HepG2 (cell line): ENCODE measurements around the gene P3H2. TPM values are rescaled to one million over a fixed set of nuclear protein-coding genes. Genes with fewer than 3 reads are reported as not detected.

Source experiments
- ATAC-seq: fragments of 200-7000 bp; cut with Tn5 transposase; 3 replicates; pipeline ENCODE4 v1.9.1; 2020; ENCODE audit warnings: mild to moderate bottlenecking, moderate library complexity
- BruUV-seq: library from RNA; stranded (reverse); fragments of 400-500 nt; replicated peaks from 2 replicates; lab custom pipeline; 2021; lab: Mats Ljungman, UMichigan
- CTCF ChIA-PET: fragments of 300-600 bp; formaldehyde crosslinking; extraction: SDS; loops from one replicate; lab custom pipeline; 2021; ENCODE audit warnings: low total read pairs, inconsistent platforms, low intra/inter-chr PET ratio; lab: Yijun Ruan, JAX
- POLR2A ChIA-PET: fragments of 350-600 bp; sonication (Branson Sonifier 250); formaldehyde crosslinking; loops from one replicate; lab custom pipeline; 2020; ENCODE audit warnings: antibody characterized with exemption, inconsistent platforms; lab: Yijun Ruan, JAX
- DNase-seq: peaks from one replicate; pipeline ENCODE4 v3.0.0-alpha.2; 2015; ENCODE audit warnings: low spot score
- FAIRE-seq: peaks from 3 replicates; lab custom pipeline; 2011; peaks lifted over from hg19 to GRCh38; lab: Jason Lieb, UNC
- H2AFZ ChIP-seq: one replicate; pipeline ENCODE4 v1.6.1; 2011; ENCODE audit warnings: low read length, inconsistent platforms
- H3K27ac ChIP-seq: fragments of 300-600 bp; 3 replicates; pipeline ENCODE4 v1.8.0; 2011; ENCODE audit warnings: mixed run types, mild to moderate bottlenecking, mixed read lengths, low read length, inconsistent platforms; ENCODE audit not compliant: insufficient read depth; ENCODE audit errors: extremely low read length
- H3K27me3 ChIP-seq, 2 experiments: fragments of 200-600 bp in 1 of 2; 2 replicates in 1 of 2; 3 replicates in 1 of 2; pipeline versions ENCODE4 v1.6.0 to v1.8.0; 2011; ENCODE audit warnings: low read length in 2 of 2, mild to moderate bottlenecking in 2 of 2, moderate library complexity in 2 of 2, inconsistent platforms in 1 of 2; ENCODE audit not compliant: insufficient read depth in 2 of 2, control insufficient read depth in 1 of 2
- H3K36me3 ChIP-seq, 2 experiments: fragments of 200-600 bp in 1 of 2; replicated peaks in 1 of 2; 2 replicates in 1 of 2; 3 replicates in 1 of 2; pipeline versions ENCODE4 v1.5.1 to v1.8.0; 2011; ENCODE audit warnings: low read length in 2 of 2, inconsistent platforms in 1 of 2; ENCODE audit not compliant: insufficient read depth in 2 of 2, control insufficient read depth in 1 of 2
- H3K4me1 ChIP-seq: 2 replicates; pipeline ENCODE4 v1.5.1; 2012; ENCODE audit warnings: low read length, inconsistent platforms; ENCODE audit not compliant: insufficient read depth
- H3K4me2 ChIP-seq: 2 replicates; pipeline ENCODE4 v1.6.0; 2011; ENCODE audit warnings: low read depth, low read length, inconsistent platforms
- H3K4me3 ChIP-seq, 3 experiments: fragments of 200-600 bp in 1 of 3; sonication (generic), shearing (Covaris generic) in 1 of 3; replicated peaks in 1 of 3; 2 replicates each; pipeline ENCODE4 v1.5.1; 2011 to 2016; ENCODE audit warnings: low read length in 3 of 3, inconsistent platforms in 2 of 3, low read depth in 2 of 3, mild to moderate bottlenecking in 2 of 3, control low read depth in 1 of 3, mixed read lengths in 1 of 3; ENCODE audit not compliant: insufficient read depth in 1 of 3
- H3K79me2 ChIP-seq: one replicate; pipeline ENCODE4 v1.6.1; 2011; ENCODE audit warnings: low read length, inconsistent platforms; ENCODE audit not compliant: insufficient read depth
- H3K9ac ChIP-seq: 2 replicates; pipeline ENCODE4 v1.6.0; 2011; ENCODE audit warnings: mild to moderate bottlenecking, low read depth, low read length, inconsistent platforms; ENCODE audit not compliant: insufficient read depth
- H3K9me3 ChIP-seq: 2 replicates; pipeline ENCODE4 v1.5.1; 2012; ENCODE audit warnings: mild to moderate bottlenecking, low read length
- H4K20me1 ChIP-seq: 2 replicates; pipeline ENCODE4 v1.6.0; 2011; ENCODE audit warnings: inconsistent platforms, mild to moderate bottlenecking, low read length, moderate library complexity; ENCODE audit not compliant: insufficient read depth
- FLYWCH1 ChIP-seq: sonication (generic); formaldehyde crosslinking; IDR thresholded peaks from 2 replicates; pipeline ENCODE4 v1.8.1; 2023; ENCODE audit warnings: mild to moderate bottlenecking, missing genetic modification reagents
- GFI1 ChIP-seq: sonication (generic); formaldehyde crosslinking; IDR thresholded peaks from 2 replicates; pipeline ENCODE4 v1.5.0; 2020; ENCODE audit warnings: missing genetic modification reagents, mild to moderate bottlenecking, borderline replicate concordance
- IRF2 ChIP-seq: IDR thresholded peaks from 2 replicates; pipeline ENCODE4 v1.6.1; 2018; ENCODE audit warnings: missing genetic modification reagents, missing compliant biosample characterization
- MAZ ChIP-seq, 2 experiments: sonication (generic) in 1 of 2; formaldehyde crosslinking in 1 of 2; IDR thresholded peaks; 2 replicates each; pipeline versions ENCODE4 v1.5.0 to v1.6.1; 2012 to 2020; ENCODE audit warnings: low read depth in 2 of 2, mild to moderate bottlenecking in 2 of 2, borderline replicate concordance in 1 of 2, improper control_type of control experiment in 1 of 2, low read length in 1 of 2, missing genetic modification reagents in 1 of 2, moderate library complexity in 1 of 2
- PPARG ChIP-seq: conservative IDR thresholded peaks from 2 replicates; pipeline ENCODE4 v1.6.1; 2016; ENCODE audit warnings: missing biosample characterization, missing genetic modification reagents
- RBM39 ChIP-seq: fragments of 200-400 bp; formaldehyde crosslinking; IDR thresholded peaks from one replicate; pipeline ENCODE4 v1.6.1; 2018; ENCODE audit warnings: antibody characterized with exemption, mild to moderate bottlenecking, low read depth, low read length; ENCODE audit not compliant: poor library complexity, severe bottlenecking
- SKI ChIP-seq: fragments of 450-650 bp; IDR thresholded peaks from one replicate; pipeline ENCODE4 v1.6.1; 2018; ENCODE audit warnings: mild to moderate bottlenecking; ENCODE audit not compliant: partially characterized antibody
- ZFP36L2 ChIP-seq: sonication (generic); formaldehyde crosslinking; IDR thresholded peaks from 2 replicates; pipeline ENCODE4 v1.4.0; 2020; ENCODE audit warnings: missing genetic modification reagents
- ZNF12 ChIP-seq: sonication (generic); formaldehyde crosslinking; IDR thresholded peaks from 2 replicates; pipeline ENCODE4 v1.5.0; 2020; ENCODE audit warnings: missing genetic modification reagents
- ZNF224 ChIP-seq: sonication (generic); formaldehyde crosslinking; IDR thresholded peaks from 2 replicates; pipeline ENCODE4 v1.5.0; 2020; ENCODE audit warnings: mild to moderate bottlenecking, missing genetic modification reagents
- ZNF672 ChIP-seq: sonication (generic); formaldehyde crosslinking; IDR thresholded peaks from 2 replicates; pipeline ENCODE4 v1.8.1; 2022; ENCODE audit warnings: missing genetic modification reagents
- ZNF687 ChIP-seq: sonication (generic); formaldehyde crosslinking; IDR thresholded peaks from 2 replicates; pipeline ENCODE4 v1.5.1; 2020; ENCODE audit warnings: mild to moderate bottlenecking, missing genetic modification reagents, moderate library complexity
- ZSCAN30 ChIP-seq: sonication (generic); formaldehyde crosslinking; IDR thresholded peaks from 2 replicates; pipeline ENCODE4 v1.5.0; 2020; ENCODE audit warnings: mild to moderate bottlenecking, missing genetic modification reagents
- WGBS: methylation state at CpG from one replicate; pipeline ENCODE4 v1.1.6; 2017; ENCODE audit warnings: low lambda C conversion rate; 5-methylcytosine and 5-hydroxymethylcytosine counted together
- in situ Hi-C: cut with HindIII; loops from 2 replicates; pipeline ENCODE4 v1.10.0; 2017; ENCODE audit warnings: low pct_unique_long_range_greater_than_20kb; ENCODE audit not compliant: extremely low pct_ligation_motif_present
- intact Hi-C: fragments of 100-400 bp; cut with micrococcal nuclease; formaldehyde crosslinking; loops from one replicate; pipeline ENCODE4 v1.10.0; 2022; ENCODE audit not compliant: unreplicated experiment
- polyA plus RNA-seq, 8 experiments: library from polyadenylated mRNA; depleted of rRNA in 3 of 8; stranded (reverse) in 7 of 8; unstranded in 1 of 8; fragments of >200 nt; fragmentation: Illumina TruSeq in 4 of 8; extraction: Trizol in 4 of 8; gene quantifications; 2 replicates each; pipeline versions ENCODE4 v1.2.1 to v1.2.3, GENCODE V29; 2011 to 2016; ENCODE audit warnings: low read depth in 4 of 8, missing spikeins in 1 of 8, mixed read lengths in 1 of 8; ENCODE audit not compliant: insufficient read depth in 1 of 8
- total RNA-seq, 5 experiments: library from RNA; depleted of rRNA; stranded (reverse); fragments of >200 nt; fragmentation: Illumina TruSeq; extraction: Trizol; gene quantifications; 2 replicates each; pipeline ENCODE4 v1.2.3, GENCODE V29; 2016; ENCODE audit warnings: low read depth in 1 of 5

Gene P3H2
- total and polyA plus RNA-seq, 2 of the 13 experiments (the other 11 are each of a cell fraction or from before 2014, with no cell fraction given) = not detected

DNA sequence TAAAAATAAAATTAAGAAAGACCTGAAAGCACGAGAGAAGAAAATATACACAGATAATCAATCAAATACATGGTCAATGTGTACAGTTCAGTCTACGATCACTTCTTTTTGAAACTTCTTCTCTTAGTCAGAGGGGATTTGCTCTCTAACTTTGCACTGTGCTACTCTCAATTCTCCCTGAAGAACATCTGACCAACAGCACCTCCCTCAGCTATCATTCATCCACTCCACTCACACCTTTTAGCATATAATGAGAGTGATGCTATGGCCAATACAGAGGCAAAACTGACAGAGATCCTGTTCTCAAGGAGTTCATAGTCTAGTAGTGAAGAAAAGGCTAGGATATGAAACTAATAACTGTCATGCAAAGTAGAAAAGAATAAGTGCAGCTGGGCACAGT is 45.9 kb downstream of the P3H2 start:
- Histone ChIP-seq H3K36me3 (no peaks in the 10 kb centered on the region), H3K4me3 (no peak overlapping the region), H3K9ac (no peak overlapping the region), H3K4me2 (no peak overlapping the region), H3K27me3 (no peaks in the 10 kb centered on the region), H3K4me1 (no peaks in the 10 kb centered on the region), H3K79me2 (no peaks in the 10 kb centered on the region), H3K27ac (no peak overlapping the region), H4K20me1 (no peaks in the 10 kb centered on the region), H3K9me3 (no peaks in the 10 kb centered on the region), H2AFZ (no peak overlapping the region)
- FAIRE-seq = no peak
- intact Hi-C loops (no loop called here), in situ Hi-C loops (no loop called here)
- WGBS = 30% methylated on average over 2 of the region's 2 CpGs
- ChIA-PET POLR2A (no interaction called here), CTCF (no interaction called here)
- no peak for DNase-seq
- BruUV-seq = no TSS peak
- ATAC-seq = no peak
- TF ChIP-seq ZNF687 (CRISPR knock-in tag) = no peak
- TF ChIP-seq ZNF224 = no peak
- TF ChIP-seq ZNF12 (CRISPR knock-in tag) = no peak
- no peak for TF ChIP-seq FLYWCH1 (CRISPR knock-in tag)
- no peak for TF ChIP-seq RBM39
- no peak for TF ChIP-seq MAZ (IDR thresholded peaks at IDR 0.05; ENCODE audit: borderline replicate concordance, low read depth, low read length)
- no peak for TF ChIP-seq MAZ (CRISPR knock-in tag; IDR thresholded peaks at IDR 0.05; ENCODE audit: low read depth)
- TF ChIP-seq PPARG (CRISPR knock-in tag) = no peak
- TF ChIP-seq IRF2 (CRISPR knock-in tag) = no peak
- TF ChIP-seq GFI1 = no peak
- no peak for TF ChIP-seq ZSCAN30 (CRISPR knock-in tag)
- no peak for TF ChIP-seq ZFP36L2
- TF ChIP-seq SKI = no peak
- no peak for TF ChIP-seq ZNF672
